Left lobe of liver (tissue), 2 donors: Measurements from ENCODE around the gene NKX2-3. TPM values are rescaled to one million over a fixed set of nuclear protein-coding genes. Genes with fewer than 3 reads are reported as not detected.

ENCODE experiments used
- ATAC-seq: fragments of 200-7000 bp; cut with Tn5 transposase; one replicate; pipeline ENCODE4 v1.9.1; 2020; ENCODE audit warnings: mild to moderate bottlenecking, moderate library complexity
- DNase-seq: peaks from one replicate; pipeline ENCODE4 v3.0.0-alpha.2; 2020; ENCODE audit warnings: low spot score
- total RNA-seq: library from RNA; stranded (reverse); gene quantifications from one replicate; pipeline ENCODE4 v1.2.1, GENCODE V29; 2021
- donor health status: DM: no; HTN: no; CAD: no; lungs with moderate emphysema.
- donor health status: DM: no; HTN: yes; CAD: no.

Gene NKX2-3
- total RNA-seq, 1 donor from 2014 or later = 0.08 TPM

DNA sequence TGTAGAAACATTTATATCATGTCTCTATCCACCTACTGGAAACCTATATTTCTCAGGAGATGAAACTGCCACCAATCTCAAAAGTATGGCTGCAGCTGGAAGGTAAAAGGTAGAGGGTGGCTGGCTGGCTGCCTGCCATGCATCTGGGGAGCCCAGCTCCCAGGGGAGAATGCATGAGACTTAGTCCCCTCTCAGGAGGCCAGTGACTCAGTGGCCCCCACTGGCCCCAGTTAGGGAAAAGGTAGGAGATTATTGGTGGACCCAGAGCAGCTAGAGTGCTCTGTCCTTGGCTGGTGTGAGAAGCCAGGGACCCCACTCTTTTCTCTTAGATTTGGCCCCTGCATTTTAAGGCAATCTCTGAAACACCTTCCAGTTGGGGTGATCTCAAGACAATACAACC lies 6.8 kb upstream of the NKX2-3 start:
- ATAC-seq (no peak), DNase-seq (no peak)

DNA sequence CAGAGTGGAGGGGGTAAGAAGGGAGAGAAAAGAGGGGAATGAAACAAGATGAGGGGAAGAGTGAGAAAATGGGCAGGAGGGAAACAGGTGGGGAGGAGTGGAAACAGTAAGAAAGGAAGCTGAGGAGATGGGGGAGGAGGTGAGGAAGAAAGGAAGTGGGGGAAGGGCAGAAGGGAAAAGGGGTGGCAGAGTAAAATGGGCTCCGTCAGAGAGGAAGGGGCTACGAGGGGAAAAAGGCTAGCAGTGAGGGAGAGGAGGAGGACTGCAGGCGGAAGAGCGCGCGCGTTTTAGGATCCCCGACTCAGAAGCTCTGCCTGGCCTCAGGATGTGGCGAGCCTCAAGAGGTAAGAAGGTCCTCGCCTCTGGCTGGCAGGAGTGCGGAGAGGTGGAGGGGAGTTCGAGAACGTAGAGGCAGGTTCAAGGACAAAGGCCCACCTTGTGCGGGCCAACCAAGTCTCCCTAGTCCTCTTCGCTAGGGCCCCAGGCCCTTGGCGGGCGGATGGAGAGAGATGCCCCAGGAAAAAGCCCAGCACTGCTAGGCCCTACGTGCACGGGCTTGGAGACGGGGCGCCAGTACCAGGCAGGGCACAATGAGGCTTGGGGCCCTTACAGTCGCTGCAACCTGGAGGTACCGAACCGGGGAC lies 5.8 kb upstream of the NKX2-3 start:
- ATAC-seq (no peak), DNase-seq (no peak)

GRCh38 chr10:99527526-99528493 lies 4.9 kb upstream of the NKX2-3 start:
- no peak for DNase-seq

DNA sequence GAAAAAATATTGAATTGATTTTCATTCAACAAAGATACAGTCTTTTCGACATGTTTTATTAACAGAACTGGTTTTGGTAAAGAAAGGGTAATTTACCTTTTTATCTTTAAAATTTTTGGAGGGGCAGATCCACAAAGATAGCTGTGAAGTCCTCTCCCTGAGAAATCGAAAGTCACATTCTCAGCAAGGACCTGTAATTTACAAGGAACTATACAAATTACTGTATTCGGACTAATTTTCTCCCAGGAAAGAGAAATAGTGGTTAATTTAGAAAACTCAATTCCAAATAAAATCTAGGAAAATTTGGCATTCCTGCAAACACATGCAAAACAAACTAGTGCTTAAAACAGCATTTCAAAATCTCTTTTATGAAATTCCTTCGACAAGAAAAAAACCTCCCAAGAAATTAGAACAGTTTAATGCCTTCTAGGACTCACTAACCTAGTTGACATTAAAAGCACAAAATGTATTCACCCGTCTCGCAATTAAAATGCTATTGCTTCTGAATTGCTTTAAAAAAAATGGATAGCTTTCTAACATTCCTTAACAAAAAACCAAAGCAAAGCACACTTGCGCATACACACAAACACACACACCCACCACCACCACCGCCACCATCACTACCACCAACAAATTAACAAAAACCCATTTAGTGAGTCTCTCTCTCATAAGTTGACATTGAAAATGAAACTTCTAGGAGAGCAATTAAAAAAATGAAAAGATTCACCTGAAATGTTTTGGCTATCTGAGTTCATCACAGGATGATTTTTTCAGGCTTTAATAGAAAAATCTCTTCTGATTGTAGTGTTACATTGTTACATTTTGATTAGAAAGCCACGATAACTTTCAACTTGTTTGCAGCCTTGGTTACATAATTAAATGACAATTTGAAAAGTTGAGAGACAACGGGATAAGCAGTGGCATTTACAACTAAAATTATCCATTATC lies 4.0 kb upstream of the NKX2-3 start:
- DNase-seq = no peak
- ATAC-seq = no peak

More at GRCh38 chr10:99527526-99528493, 4.9 kb upstream of the NKX2-3 start:
- no peak for ATAC-seq

- no peak for DNase-seq
- no peak for ATAC-seq
Measured at GRCh38 chr10:99529591-99530107, 3.1 kb upstream of the NKX2-3 start.

GRCh38 chr10:99530108-99531025 lies 2.4 kb upstream of the NKX2-3 start:
- no peak for ATAC-seq
- no peak for DNase-seq

DNA sequence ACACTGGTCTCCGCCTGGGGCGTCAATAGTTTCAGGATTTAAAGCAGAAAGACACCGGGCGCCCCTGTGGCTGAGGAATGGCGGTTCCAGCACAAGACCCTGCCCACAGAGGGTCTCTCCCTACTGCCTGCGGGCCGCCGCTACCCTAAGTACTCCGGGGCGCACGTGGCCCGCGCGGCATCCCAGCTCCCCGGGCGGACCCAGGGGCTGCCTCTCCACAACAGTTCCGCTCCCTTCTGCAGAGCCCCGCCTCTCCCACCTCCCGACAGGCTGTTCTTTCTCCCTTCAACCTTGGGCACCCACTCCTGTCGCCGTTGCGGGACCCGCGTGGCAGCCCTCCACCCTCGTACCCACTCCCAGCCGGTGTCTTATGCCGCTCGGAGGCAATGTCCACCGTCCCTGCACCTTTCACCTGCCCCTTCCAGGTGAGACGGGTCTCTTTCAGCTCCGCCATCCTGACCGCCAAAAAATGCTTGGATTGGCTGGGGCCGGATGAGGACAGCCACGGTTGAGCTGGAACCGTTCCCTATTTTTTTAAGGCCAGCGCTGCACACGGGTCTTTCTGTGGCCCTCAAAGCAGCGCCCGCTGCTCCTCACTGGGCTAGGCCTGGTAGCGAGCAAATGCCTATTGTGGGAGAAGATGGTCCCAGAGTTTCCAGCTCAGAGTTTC lies 1.6 kb upstream of the NKX2-3 start:
- ATAC-seq = no peak
- no peak for DNase-seq

- DNase-seq (no peak), ATAC-seq (no peak)
Measured at GRCh38 chr10:99531696-99532593, 797 bp upstream of the NKX2-3 start.

DNA sequence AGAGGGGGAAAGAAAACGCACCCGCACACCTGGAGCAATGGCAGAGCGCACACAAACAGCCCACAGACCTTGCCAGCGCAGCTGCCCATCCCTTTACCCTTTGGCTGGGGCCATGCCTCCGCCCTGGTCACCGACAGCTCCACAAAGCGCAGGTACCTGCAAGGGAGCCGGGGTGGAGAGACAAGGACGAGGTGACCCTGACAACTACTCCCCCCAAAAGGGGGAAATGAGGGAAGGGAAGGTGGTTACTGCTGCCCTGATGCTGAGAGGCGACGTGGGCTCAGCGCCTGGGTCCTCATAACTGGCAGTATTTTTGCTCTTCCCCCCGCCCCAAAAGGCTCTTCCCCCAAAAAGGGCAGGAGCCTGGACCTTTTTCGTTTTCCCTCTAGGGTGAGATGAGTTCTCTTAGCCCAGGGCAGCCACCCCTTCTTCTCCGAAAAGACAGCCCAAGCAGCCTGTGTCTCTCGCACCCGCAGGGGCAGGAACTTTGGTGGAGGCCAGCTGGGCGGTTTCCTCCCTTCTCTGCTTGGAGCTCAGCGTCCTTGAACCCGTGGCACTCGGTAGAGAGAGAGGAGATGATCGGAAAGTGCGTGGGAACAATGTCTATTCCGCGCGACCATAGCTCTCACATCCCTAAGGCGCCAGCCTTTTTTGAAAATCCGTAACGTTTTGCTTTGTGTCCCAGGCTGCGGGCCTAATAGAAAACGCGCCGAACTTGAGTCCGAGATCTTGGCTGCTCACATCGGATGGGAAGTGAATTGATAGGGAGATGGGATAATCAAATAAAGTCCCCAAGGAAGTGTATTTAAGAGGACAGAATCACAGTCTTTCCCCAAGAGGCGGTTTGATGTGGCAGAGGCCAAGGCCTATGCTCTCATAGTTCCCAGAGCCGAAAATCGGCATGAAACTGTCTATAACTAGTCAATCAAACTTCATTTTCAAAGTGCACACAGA lies 1.0 kb downstream of the NKX2-3 start:
- DNase-seq (no peak), ATAC-seq (no peak)

DNA sequence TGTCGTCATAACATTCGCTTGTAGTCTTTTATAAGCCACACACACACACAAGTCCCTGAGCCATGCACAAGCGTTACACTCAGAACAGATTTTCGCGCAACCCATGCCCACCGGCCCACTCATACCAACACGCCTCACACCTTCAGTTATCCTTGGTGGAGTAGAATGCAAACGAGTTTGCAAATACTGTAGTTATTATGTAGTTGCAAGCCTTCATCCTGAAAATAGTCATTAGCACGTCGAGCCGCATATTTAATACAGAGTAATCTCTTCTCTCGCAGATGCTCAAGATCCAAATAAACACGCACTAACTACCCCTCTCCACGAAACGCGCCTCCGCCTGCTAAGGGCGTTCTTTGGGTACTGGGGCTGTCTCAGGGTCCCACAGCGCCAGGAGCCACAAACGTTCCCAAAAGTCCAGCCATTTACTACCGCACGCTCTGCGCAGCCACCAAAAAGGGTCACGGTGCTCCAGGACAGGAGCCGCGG lies 1.8 kb downstream of the NKX2-3 start:
- DNase-seq (no peak), ATAC-seq (no peak)

GRCh38 chr10:99534939-99535763 lies 2.4 kb downstream of the NKX2-3 start:
- ATAC-seq = peak; percentile 55
- DNase-seq = no peak

GRCh38 chr10:99535764-99536337 lies 3.1 kb downstream of the NKX2-3 start:
- DNase-seq (no peak), ATAC-seq (no peak)

DNA sequence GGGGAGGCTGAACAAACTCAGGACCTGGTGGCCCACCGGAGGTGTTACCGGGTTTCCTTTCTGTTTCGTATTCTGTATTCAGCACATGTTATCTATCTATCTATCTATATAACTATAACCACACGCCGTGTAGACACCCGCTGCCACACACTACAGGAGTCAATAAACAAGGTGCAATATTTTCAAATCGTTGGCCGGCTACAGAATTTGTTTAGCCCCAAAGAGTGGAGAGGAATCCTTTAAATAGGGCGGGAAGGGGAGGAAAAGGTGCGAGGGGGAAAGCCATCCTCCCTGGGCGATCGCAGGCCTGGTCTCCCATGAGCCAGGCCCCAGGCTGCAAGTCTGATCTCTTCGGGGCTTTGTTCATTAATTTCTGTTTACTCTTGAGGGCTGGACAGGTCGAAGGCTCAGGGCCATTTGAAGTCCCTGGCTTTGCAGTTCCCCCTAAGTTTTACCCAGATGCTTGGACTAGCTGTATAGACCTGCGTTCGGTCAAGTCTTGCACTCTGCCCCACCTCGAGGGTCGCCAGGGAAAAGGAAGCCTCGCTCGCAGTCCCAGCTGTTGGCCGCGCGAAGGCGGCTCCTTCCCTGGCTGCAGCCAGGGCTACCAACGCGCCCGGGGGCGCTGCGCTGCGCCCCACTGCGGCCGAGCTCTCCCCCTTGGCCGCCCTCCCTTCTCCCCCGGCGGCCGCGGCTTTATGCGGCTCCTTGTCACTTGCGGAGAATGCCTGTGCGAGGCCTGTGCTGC lies 3.8 kb downstream of the NKX2-3 start:
- DNase-seq (no peak), ATAC-seq (no peak)

DNA sequence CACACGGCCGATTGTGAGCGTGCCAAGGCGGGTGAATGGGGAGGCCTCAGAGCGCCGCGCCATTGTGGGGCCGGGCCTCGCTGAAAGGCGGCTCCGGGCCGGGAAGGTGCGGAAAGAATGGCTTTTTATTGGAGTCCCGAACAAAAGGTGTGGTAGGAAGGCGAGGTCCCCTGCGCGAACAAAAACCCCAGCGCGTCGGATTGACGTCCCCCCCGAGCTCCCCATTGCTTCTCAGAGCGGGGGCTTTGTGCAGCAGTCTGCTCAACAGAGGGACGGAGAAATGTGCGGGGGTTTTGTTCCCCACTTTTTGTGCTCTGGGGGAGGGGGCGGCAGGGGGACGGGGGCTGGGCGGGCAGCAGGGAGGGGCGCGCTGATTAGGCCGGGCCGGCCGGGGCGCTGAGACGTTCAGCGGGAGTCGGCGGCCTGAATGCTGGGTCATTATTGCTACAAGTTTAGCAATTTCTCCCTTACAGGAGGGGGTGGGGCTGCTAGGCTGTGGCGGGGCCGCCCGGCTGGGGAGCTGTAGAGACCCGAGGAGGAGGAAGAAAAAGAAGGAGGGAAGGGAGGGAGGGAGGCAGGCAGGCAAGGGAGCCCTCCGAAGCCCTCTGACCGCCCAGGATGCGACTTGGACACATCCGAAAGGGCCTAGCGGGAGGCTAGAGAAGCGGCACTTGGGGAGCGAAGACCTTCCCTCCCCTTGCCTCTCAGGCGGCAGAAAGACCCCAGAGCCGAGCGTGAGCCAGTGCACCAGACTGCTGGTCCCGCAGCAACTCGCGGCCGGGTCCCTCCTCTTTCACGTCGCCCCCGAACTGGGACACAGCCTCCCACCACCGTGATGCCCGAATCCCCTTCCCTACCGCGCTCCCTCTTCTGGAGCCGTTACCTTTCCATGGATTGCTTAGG lies 4.6 kb downstream of the NKX2-3 start:
- DNase-seq (no peak), ATAC-seq (peak; percentile 10)
